ENCODE measurements around the gene ATP2C2.

DNA sequence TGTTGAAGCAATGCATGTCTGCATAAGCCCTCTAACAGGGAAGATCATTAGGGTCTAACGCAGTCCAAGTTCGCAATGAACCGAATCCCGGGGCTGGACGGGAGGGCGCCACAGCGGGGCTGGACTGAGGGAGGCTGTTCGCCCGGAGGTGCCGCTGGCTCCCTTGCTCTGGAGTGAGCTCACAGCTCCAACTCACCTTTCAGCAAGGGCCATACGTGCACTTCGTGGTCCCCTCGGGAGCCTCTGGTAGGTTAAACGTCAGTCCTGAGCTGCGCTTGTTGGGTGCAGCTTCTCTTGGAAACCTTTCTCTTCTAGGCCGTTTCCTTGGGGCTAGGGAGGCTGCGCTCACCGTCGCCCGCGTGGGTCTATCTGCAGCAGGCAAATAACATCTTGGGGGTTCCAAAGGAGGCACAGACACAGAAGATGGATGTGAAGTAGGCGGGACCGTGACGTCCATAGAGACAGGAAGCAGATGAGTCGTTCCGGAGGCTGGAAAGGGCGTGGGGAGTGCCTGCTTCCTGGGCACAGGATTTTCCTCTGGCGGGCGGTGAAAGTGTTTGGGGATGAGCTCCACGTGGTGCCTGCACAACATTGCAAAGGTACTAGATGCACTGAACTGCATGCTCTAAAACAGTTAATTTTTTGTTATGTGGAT is 21.9 kb downstream of the ATP2C2 start:
- TF ChIP-seq EP300 (IDR thresholded peaks at IDR 0.05): no peak
- TF ChIP-seq CTCF (IDR thresholded peaks at IDR 0.05): no peak
